ENCODE data around the gene LDLRAD2.
A peak's percentile ranks its signal among the peaks of the same experiment; 100 is the strongest.

Gene LDLRAD2

DNA sequence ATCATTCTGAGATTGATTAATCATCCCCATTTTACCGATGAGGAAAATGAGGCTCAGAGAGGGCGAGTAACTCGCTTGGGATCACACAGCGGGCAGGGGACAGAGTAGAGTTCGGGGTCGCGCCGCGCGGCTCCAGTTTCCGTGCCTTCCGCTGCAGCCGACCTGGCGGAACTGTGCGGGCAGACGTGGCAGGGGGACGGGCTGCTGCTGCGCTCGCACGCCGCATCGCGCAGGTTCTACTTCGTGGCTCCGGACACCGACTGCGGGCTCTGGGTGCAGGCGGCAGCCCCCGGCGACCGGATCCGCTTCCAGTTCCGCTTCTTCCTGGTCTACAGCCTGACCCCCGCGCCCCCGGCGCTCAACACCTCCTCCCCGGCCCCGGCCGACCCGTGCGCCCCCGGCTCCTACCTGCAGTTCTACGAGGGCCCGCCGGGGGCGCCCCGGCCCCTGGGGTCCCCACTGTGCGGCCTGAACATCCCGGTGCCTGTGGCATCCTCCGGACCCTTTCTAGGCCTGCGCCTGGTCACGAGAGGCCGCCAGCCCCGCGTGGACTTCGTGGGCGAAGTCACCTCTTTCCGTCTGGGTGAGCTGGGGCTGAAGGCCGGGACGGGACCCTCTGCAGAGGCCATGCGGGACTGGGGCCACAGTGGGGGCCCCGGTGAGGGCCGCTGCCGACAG, 2.3 kb downstream of the LDLRAD2 start:
- Histone ChIP-seq H3K27ac (ENCODE audit: insufficient read depth, low read length, poor library complexity, severe bottlenecking) (no peak overlapping the region), H3K36me3 (ENCODE audit: control insufficient read depth, insufficient read depth, low read length) (no peaks in the 10 kb centered on the region), H3K4me3 (ENCODE audit: insufficient read depth, low read depth, low read length, poor library complexity, severe bottlenecking) (peak overlapping the region; percentile 35), H3K4me1 (ENCODE audit: control insufficient read depth, insufficient read depth, low read length, poor library complexity, severe bottlenecking) (no peaks in the 10 kb centered on the region), H3K27me3 (replicated peaks; ENCODE audit: control insufficient read depth, insufficient read depth, low read length, poor library complexity, severe bottlenecking) (no peaks in the 10 kb centered on the region), H3K9me3 (ENCODE audit: control insufficient read depth, low read length) (no peaks in the 10 kb centered on the region)
- no peak for DNase-seq

- Histone ChIP-seq H3K27ac (ENCODE audit: insufficient read depth, low read length, poor library complexity, severe bottlenecking) (no peak overlapping the region), H3K4me3 (ENCODE audit: insufficient read depth, low read depth, low read length, poor library complexity, severe bottlenecking) (no peak overlapping the region), H3K4me1 (ENCODE audit: control insufficient read depth, insufficient read depth, low read length, poor library complexity, severe bottlenecking) (no peaks in the 10 kb centered on the region), H3K36me3 (ENCODE audit: control insufficient read depth, insufficient read depth, low read length) (no peaks in the 10 kb centered on the region), H3K27me3 (replicated peaks; ENCODE audit: control insufficient read depth, insufficient read depth, low read length, poor library complexity, severe bottlenecking) (no peaks in the 10 kb centered on the region), H3K9me3 (ENCODE audit: control insufficient read depth, low read length) (no peaks in the 10 kb centered on the region)
- DNase-seq: no peak
Observed at GRCh38 chr1:21814981-21815582, 3.0 kb downstream of the LDLRAD2 start.

DNA sequence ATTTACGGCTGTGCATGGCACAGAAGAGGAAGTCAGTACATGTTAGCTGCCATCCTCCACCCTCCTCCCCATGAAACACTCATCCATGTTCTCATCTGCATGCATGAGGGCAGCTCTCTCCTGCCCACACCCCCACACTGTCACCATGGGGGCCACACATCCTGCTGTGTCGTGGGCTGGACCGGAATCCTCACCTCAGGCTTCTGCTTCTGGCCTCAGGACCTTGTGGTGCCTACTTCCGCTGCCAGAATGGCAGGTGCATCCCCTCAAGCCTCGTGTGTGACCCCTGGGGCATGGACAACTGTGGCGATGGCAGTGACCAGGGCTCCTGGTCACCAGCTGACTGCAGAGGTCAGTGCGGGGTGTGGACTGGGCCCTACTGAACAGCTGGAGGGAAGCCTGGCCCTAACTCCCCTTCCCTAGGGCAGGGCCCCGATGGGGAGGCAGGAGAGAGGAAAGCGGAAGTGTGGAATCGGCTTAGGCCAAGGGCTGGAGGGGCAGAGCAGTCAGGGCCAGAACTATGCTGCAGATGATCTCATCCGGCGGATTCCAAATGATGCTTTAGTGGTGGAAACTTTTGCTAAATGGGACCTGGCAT, 3.8 kb downstream of the LDLRAD2 start:
- H3K27ac ChIP-seq (ENCODE audit: insufficient read depth, low read length, poor library complexity, severe bottlenecking): no peak overlapping the region
- no peaks in the 10 kb centered on the region for H3K27me3 ChIP-seq (replicated peaks; ENCODE audit: control insufficient read depth, insufficient read depth, low read length, poor library complexity, severe bottlenecking)
- H3K9me3 ChIP-seq (ENCODE audit: control insufficient read depth, low read length): no peaks in the 10 kb centered on the region
- no peaks in the 10 kb centered on the region for H3K36me3 ChIP-seq (ENCODE audit: control insufficient read depth, insufficient read depth, low read length)
- no peaks in the 10 kb centered on the region for H3K4me1 ChIP-seq (ENCODE audit: control insufficient read depth, insufficient read depth, low read length, poor library complexity, severe bottlenecking)
- H3K4me3 ChIP-seq (ENCODE audit: insufficient read depth, low read depth, low read length, poor library complexity, severe bottlenecking): no peak overlapping the region
- DNase-seq: no peak

DNA sequence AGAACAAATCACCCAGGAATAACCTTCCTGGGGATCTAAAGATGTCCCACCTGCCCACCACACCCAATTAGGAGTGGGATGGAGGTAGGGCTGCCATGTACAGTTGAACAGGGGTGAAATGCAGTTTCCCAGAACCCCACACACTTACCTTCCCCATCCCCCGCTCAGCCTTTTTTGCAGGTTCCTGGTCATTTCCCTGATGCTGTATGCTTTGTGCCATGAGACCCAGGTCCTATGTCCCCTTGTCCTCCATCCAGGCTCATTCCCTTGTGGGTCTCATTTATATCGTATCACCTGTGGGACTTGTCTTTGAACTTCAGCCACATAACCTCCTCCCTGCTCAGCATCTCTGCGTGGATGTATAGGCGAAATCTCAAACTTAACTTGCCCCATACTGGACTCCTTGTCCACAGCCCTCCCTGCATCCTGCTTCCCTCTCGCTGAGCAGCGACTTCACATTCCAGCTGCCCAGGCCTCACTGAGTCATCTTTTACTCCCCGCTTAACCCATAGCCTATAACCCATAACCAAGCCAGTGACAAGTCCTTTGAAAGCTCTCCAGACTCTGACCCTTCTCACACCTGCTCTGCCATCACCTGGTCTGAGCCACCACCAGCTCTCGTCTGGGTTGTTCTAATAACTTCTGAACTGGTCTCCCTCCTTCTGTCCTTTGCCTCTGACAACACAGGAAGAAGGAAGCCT, 4.7 kb downstream of the LDLRAD2 start:
- no peaks in the 10 kb centered on the region for H3K9me3 ChIP-seq (ENCODE audit: control insufficient read depth, low read length)
- DNase-seq: no peak
- H3K27ac ChIP-seq (ENCODE audit: insufficient read depth, low read length, poor library complexity, severe bottlenecking): no peak overlapping the region
- H3K4me1 ChIP-seq (ENCODE audit: control insufficient read depth, insufficient read depth, low read length, poor library complexity, severe bottlenecking): no peaks in the 10 kb centered on the region
- H3K36me3 ChIP-seq (ENCODE audit: control insufficient read depth, insufficient read depth, low read length): no peaks in the 10 kb centered on the region
- no peak overlapping the region for H3K4me3 ChIP-seq (ENCODE audit: insufficient read depth, low read depth, low read length, poor library complexity, severe bottlenecking)
- H3K27me3 ChIP-seq (replicated peaks; ENCODE audit: control insufficient read depth, insufficient read depth, low read length, poor library complexity, severe bottlenecking): no peaks in the 10 kb centered on the region

- H3K4me3 ChIP-seq (ENCODE audit: insufficient read depth, low read depth, low read length, poor library complexity, severe bottlenecking): no peak overlapping the region
- no peaks in the 10 kb centered on the region for H3K4me1 ChIP-seq (ENCODE audit: control insufficient read depth, insufficient read depth, low read length, poor library complexity, severe bottlenecking)
- H3K27ac ChIP-seq (ENCODE audit: insufficient read depth, low read length, poor library complexity, severe bottlenecking): no peak overlapping the region
- no peak for DNase-seq
- no peaks in the 10 kb centered on the region for H3K27me3 ChIP-seq (replicated peaks; ENCODE audit: control insufficient read depth, insufficient read depth, low read length, poor library complexity, severe bottlenecking)
- no peaks in the 10 kb centered on the region for H3K9me3 ChIP-seq (ENCODE audit: control insufficient read depth, low read length)
- no peaks in the 10 kb centered on the region for H3K36me3 ChIP-seq (ENCODE audit: control insufficient read depth, insufficient read depth, low read length)
Observed at GRCh38 chr1:21818656-21819055, 6.6 kb downstream of the LDLRAD2 start.

DNA sequence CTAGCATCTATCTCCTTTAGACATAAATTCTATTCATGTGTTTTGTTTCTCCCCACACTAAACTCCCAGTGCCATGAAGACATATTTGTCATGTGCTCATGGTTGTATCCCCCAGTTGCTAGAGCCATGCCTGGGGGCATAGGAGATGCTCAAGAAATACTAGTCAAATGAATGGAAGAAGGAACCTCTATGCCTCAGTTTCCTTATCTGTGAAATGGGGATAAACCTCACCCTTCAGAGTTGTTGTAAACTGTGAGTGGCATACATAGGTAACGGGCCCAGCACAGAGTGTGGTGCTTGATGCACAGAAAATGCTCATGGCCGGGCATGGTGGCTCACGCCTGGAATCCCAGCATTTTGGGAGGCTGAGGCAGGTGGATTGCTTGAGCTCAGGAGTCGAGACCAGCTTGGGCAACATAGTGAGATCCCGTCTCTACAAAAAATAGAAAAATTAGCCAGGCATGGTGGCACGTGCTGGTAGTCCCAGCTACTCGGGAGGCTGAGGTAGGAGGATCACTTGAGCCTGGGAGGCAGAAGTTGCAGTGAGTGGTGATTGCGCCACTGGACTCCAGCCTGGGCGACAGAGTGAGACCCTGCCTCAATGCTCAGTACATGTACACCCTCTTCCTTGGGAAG, 8.7 kb downstream of the LDLRAD2 start:
- no peaks in the 10 kb centered on the region for H3K9me3 ChIP-seq (ENCODE audit: control insufficient read depth, low read length)
- H3K27ac ChIP-seq (ENCODE audit: insufficient read depth, low read length, poor library complexity, severe bottlenecking): no peak overlapping the region
- no peaks in the 10 kb centered on the region for H3K36me3 ChIP-seq (ENCODE audit: control insufficient read depth, insufficient read depth, low read length)
- DNase-seq: no peak
- H3K27me3 ChIP-seq (replicated peaks; ENCODE audit: control insufficient read depth, insufficient read depth, low read length, poor library complexity, severe bottlenecking): no peaks in the 10 kb centered on the region
- no peak overlapping the region for H3K4me3 ChIP-seq (ENCODE audit: insufficient read depth, low read depth, low read length, poor library complexity, severe bottlenecking)
- no peaks in the 10 kb centered on the region for H3K4me1 ChIP-seq (ENCODE audit: control insufficient read depth, insufficient read depth, low read length, poor library complexity, severe bottlenecking)

- no peaks in the 10 kb centered on the region for H3K9me3 ChIP-seq (ENCODE audit: control insufficient read depth, low read length)
- H3K4me1 ChIP-seq (ENCODE audit: control insufficient read depth, insufficient read depth, low read length, poor library complexity, severe bottlenecking): no peaks in the 10 kb centered on the region
- DNase-seq: no peak
- no peaks in the 10 kb centered on the region for H3K36me3 ChIP-seq (ENCODE audit: control insufficient read depth, insufficient read depth, low read length)
- no peaks in the 10 kb centered on the region for H3K27me3 ChIP-seq (replicated peaks; ENCODE audit: control insufficient read depth, insufficient read depth, low read length, poor library complexity, severe bottlenecking)
- no peak overlapping the region for H3K27ac ChIP-seq (ENCODE audit: insufficient read depth, low read length, poor library complexity, severe bottlenecking)
- H3K4me3 ChIP-seq (ENCODE audit: insufficient read depth, low read depth, low read length, poor library complexity, severe bottlenecking): no peak overlapping the region
Observed at GRCh38 chr1:21821385-21822019, 9.4 kb downstream of the LDLRAD2 start.

- Histone ChIP-seq H3K4me3 (ENCODE audit: insufficient read depth, low read depth, low read length, poor library complexity, severe bottlenecking) (no peak overlapping the region), H3K27me3 (replicated peaks; ENCODE audit: control insufficient read depth, insufficient read depth, low read length, poor library complexity, severe bottlenecking) (no peaks in the 10 kb centered on the region), H3K4me1 (ENCODE audit: control insufficient read depth, insufficient read depth, low read length, poor library complexity, severe bottlenecking) (no peaks in the 10 kb centered on the region), H3K27ac (ENCODE audit: insufficient read depth, low read length, poor library complexity, severe bottlenecking) (no peak overlapping the region), H3K36me3 (ENCODE audit: control insufficient read depth, insufficient read depth, low read length) (no peaks in the 10 kb centered on the region), H3K9me3 (ENCODE audit: control insufficient read depth, low read length) (no peaks in the 10 kb centered on the region)
- DNase-seq: no peak
Observed at GRCh38 chr1:21822349-21822748, 10.3 kb downstream of the LDLRAD2 start.

DNA sequence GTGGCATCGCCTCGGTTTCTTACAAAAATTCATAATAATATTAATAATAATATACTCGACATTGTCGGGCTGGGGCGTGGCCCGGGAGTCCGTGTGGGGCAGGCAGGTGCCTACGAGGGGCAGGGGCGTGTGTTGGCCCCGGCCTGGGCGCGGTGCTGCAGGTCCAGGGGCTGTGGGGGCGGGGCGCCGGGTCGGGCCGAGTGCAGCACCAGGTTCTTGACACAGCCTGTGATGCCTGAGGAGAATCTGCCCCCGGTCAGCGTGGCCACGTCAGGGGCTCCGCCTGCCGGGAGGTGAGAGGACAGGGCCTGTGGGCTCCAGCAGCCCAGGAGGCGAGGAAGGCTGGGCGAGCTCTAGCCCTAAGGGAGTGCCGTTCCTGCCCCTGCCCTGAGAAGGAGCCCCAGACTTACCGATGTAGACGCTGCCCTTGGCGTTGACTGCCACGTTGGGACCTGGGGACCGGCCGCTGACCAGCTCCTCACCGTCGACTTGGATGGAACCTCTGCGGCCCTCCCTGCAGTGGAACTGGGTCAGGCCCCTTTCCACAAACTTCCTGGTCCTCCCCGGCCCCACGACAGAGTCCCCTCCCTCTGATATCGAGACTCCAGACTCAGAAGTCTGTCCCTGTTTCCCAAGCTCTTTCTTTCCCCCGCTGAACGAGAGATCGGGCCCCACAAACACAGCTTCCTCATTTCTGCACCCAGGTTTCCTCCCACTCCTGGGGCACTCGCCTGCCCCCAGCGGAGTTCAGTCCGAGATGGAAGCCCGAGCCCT, 11.3 kb downstream of the LDLRAD2 start:
- Histone ChIP-seq H3K36me3 (ENCODE audit: control insufficient read depth, insufficient read depth, low read length) (no peaks in the 10 kb centered on the region), H3K27ac (ENCODE audit: insufficient read depth, low read length, poor library complexity, severe bottlenecking) (no peak overlapping the region), H3K4me3 (ENCODE audit: insufficient read depth, low read depth, low read length, poor library complexity, severe bottlenecking) (no peak overlapping the region), H3K27me3 (replicated peaks; ENCODE audit: control insufficient read depth, insufficient read depth, low read length, poor library complexity, severe bottlenecking) (no peaks in the 10 kb centered on the region), H3K9me3 (ENCODE audit: control insufficient read depth, low read length) (no peaks in the 10 kb centered on the region), H3K4me1 (ENCODE audit: control insufficient read depth, insufficient read depth, low read length, poor library complexity, severe bottlenecking) (no peaks in the 10 kb centered on the region)
- no peak for DNase-seq
